Ascending aorta (tissue), 2 donors: ENCODE measurements around the gene LRRC74B. TPM values are rescaled to one million over a fixed set of nuclear protein-coding genes. Genes with fewer than 3 reads are reported as not detected.

ENCODE experiments used
- DNase-seq, 2 donors: peaks; one replicate each; pipeline ENCODE4 v3.0.0-alpha.2; 2019; ENCODE audit warnings: low spot score in 2 of 2
- H3K27ac ChIP-seq, 2 donors: fragments of 200-600 bp; sonication (generic); one replicate each; pipeline ENCODE4 v1.5.1; 2016 to 2017; ENCODE audit warnings: mild to moderate bottlenecking in 1 of 2
- H3K27me3 ChIP-seq: fragments of 200-600 bp; sonication (generic); one replicate; pipeline ENCODE4 v1.5.1; 2017
- H3K36me3 ChIP-seq, 2 donors: fragments of 200-600 bp; sonication (generic); one replicate each; pipeline ENCODE4 v1.5.1; 2016
- H3K4me1 ChIP-seq, 2 donors: fragments of 200-600 bp; sonication (generic); one replicate each; pipeline ENCODE4 v1.5.1; 2016 to 2017; ENCODE audit warnings: mild to moderate bottlenecking in 1 of 2
- H3K4me3 ChIP-seq, 2 donors: fragments of 200-600 bp; sonication (generic); one replicate each; pipeline ENCODE4 v1.5.1; 2016 to 2017; ENCODE audit warnings: mild to moderate bottlenecking in 1 of 2
- H3K9me3 ChIP-seq, 2 donors: fragments of 200-600 bp; sonication (generic); one replicate each; pipeline ENCODE4 v1.5.1; 2016
- CTCF ChIP-seq, 3 experiments: fragments of 200-600 bp in 2 of 3; fragments of 450-650 bp in 1 of 3; sonication (generic) in 2 of 3; IDR thresholded peaks; one replicate each; pipeline ENCODE4 v1.5.1; 2016 to 2019; ENCODE audit warnings: antibody characterized with exemption in 3 of 3, mild to moderate bottlenecking in 1 of 3, moderate library complexity in 1 of 3
- intact Hi-C: fragments of 100-400 bp; cut with DNase I; formaldehyde crosslinking; loops from one replicate; pipeline ENCODE4 v1.15.1; 2023
- total RNA-seq: library from RNA; depleted of rRNA; stranded (reverse); fragments of >200 nt; gene quantifications from one replicate; pipeline ENCODE4 v1.1.0, GENCODE V29; 2016

Gene LRRC74B
- 2.6 TPM for total RNA-seq

- Histone ChIP-seq H3K9me3 (no peaks in the 10 kb centered on the region), H3K27ac (no peak within 1 kb of the TSS)
- intact Hi-C loops, result loop anchor here (2.0 to 10.0 kb wide), 2 partner anchors 43 to 619 kb away; partner anchors contain the start of genes PPIL2 and THAP7
These were observed at the start of gene LRRC74B for GRCh38 chr22:21045585-21046294. LRRC74B (plus strand) TSS chr22:21045946; CDS start chr22:21045987, 41 bp downstream.

GRCh38 chr22:20996031-20996410, 49.7 kb upstream of the LRRC74B start:
- no peak for DNase-seq
- TF ChIP-seq CTCF (IDR thresholded peaks at IDR 0.05), result no peak

More at GRCh38 chr22:21045585-21046294, at the start of gene LRRC74B:
- peak; percentile 62 to 89 for DNase-seq
- H3K36me3 ChIP-seq, result no peaks in the 10 kb centered on the region
- H3K4me3 ChIP-seq, result peak within 1 kb of the TSS; percentile 37 to 41
- H3K4me1 ChIP-seq, result peaks cover 7 to 15% of the 10 kb centered on the region in 2 donors
- H3K27me3 ChIP-seq, result no peaks in the 10 kb centered on the region
- TF ChIP-seq CTCF (IDR thresholded peaks at IDR 0.05), result no peak

GRCh38 chr22:20996598-20997535, 48.9 kb upstream of the LRRC74B start:
- Histone ChIP-seq H3K4me1 (peaks cover 5 to 17% of the 10 kb centered on the region in 2 donors), H3K9me3 (no peaks in the 10 kb centered on the region), H3K27ac (no peak overlapping the region), H3K27me3 (no peaks in the 10 kb centered on the region), H3K4me3 (no peak overlapping the region), H3K36me3 (peaks cover 42 to 77% of the 10 kb centered on the region in 2 donors)
- no peak for DNase-seq
- intact Hi-C loops, result no loop called here
- TF ChIP-seq CTCF (IDR thresholded peaks at IDR 0.05), result no peak

More at GRCh38 chr22:20996031-20996410, 49.7 kb upstream of the LRRC74B start:
- intact Hi-C loops, result no loop called here
- H3K4me3 ChIP-seq, result no peak overlapping the region
- H3K9me3 ChIP-seq, result no peaks in the 10 kb centered on the region
- H3K27ac ChIP-seq, result no peak overlapping the region
- H3K27me3 ChIP-seq, result no peaks in the 10 kb centered on the region
- peaks cover 50 to 85% of the 10 kb centered on the region in 2 donors for H3K36me3 ChIP-seq
- H3K4me1 ChIP-seq, result peaks cover 3 to 15% of the 10 kb centered on the region in 2 donors

- Histone ChIP-seq H3K27ac (no peak overlapping the region), H3K4me1 (peaks cover 5 to 18% of the 10 kb centered on the region in 2 donors), H3K9me3 (no peaks in the 10 kb centered on the region), H3K27me3 (no peaks in the 10 kb centered on the region), H3K4me3 (no peak overlapping the region), H3K36me3 (peaks cover 34 to 68% of the 10 kb centered on the region in 2 donors)
- intact Hi-C loops, result no loop called here
- no peak for DNase-seq
- TF ChIP-seq CTCF (IDR thresholded peaks at IDR 0.05), result no peak
These were observed 48.0 kb upstream of the LRRC74B start for GRCh38 chr22:20997536-20998257.
